Osteocyte (in vitro differentiated cells): ENCODE data around the gene UNC13A. TPM values are rescaled to one million over a fixed set of nuclear protein-coding genes. Genes with fewer than 3 reads are reported as not detected.

ENCODE experiments used
- DNase-seq: peaks from one replicate; pipeline ENCODE4 v3.0.0; 2021; ENCODE audit warnings: mixed read lengths; ENCODE audit not compliant: unreplicated experiment; ENCODE audit errors: extremely low spot score
- H3K27ac Mint-ChIP-seq: one replicate; pipeline ENCODE4 v1.8.0; 2021; ENCODE audit warnings: mild to moderate bottlenecking, mixed read lengths; ENCODE audit not compliant: unreplicated experiment
- H3K27me3 Mint-ChIP-seq: one replicate; pipeline ENCODE4 v1.8.0; 2021; ENCODE audit warnings: mixed read lengths; ENCODE audit not compliant: unreplicated experiment
- H3K36me3 Mint-ChIP-seq: one replicate; pipeline ENCODE4 v1.8.0; 2021; ENCODE audit warnings: mixed read lengths; ENCODE audit not compliant: unreplicated experiment
- H3K4me1 Mint-ChIP-seq: one replicate; pipeline ENCODE4 v1.8.0; 2021; ENCODE audit warnings: mixed read lengths; ENCODE audit not compliant: unreplicated experiment
- H3K4me3 Mint-ChIP-seq: one replicate; pipeline ENCODE4 v1.8.0; 2021; ENCODE audit warnings: mild to moderate bottlenecking, moderate library complexity, mixed read lengths; ENCODE audit not compliant: unreplicated experiment
- H3K9me3 Mint-ChIP-seq: one replicate; pipeline ENCODE4 v1.8.0; 2021; ENCODE audit warnings: mixed read lengths; ENCODE audit not compliant: unreplicated experiment
- long read RNA-seq: library from polyadenylated mRNA; unstranded; transcript quantifications from one replicate; pipeline ENCODE4 v2.0.0, GENCODE V29; 2021
- total RNA-seq: library from RNA; stranded (reverse); gene quantifications from 2 replicates; pipeline ENCODE4 v1.2.1, GENCODE V29; 2021
- TF ChIP-seq, protein P1 (sequence below): fragments of 200-600 bp; sonication (generic); IDR thresholded peaks from 2 replicates; pipeline ENCODE4 v1.5.0; 2021; ENCODE audit warnings: antibody characterized with exemption, mild to moderate bottlenecking, moderate library complexity

Gene UNC13A
- 1.3 and 1.6 TPM in 2 replicates for total RNA-seq
- long read RNA-seq = 0 reads

DNA sequence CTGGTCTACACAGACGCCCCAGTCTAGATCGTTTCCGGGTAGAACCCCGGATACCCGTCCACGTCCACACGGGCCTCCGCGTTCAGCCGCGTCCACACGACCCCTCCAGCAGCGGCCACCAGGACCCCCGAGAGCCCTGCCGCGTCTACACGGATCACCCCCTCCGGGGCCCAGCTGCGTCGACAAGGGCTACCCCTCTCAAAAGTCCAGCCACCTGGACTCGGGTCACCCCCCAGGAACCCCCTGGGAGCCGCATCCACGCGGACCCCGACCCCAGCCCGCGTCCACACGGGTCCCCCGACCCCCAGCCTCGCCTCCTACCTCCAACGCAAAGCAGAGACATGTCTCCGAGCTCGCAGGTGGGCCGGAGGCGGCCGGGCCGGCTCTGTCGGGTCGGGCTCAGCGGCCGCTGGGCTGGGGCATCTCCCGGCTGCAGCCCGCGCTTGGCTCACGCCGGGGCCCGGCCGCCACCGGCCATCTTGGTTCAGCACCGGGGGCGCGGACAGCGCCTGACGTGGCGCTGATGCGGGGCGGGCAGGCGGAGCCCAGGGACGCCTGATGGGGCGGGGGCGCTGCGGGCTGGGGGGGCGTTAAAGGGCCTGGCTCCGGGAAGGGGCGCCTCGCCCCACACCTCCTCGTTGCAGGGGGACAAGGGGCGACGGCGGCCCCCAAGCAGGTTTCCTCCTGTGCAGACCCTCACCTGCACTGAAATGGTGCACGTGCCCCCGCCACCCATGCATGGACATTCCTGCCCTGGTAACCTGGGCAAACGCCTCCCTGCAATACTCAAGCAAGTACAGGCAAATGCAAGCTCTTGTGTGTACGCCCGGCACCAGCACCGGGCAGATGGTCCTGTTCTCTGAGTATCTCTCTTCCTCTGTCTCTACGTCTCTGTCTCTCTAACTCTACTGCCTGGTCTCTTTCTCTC, at the start of gene UNC13A:
Gene UNC13A, minus strand, starts transcription at position 498 of the 928 bp plus-strand sequence. Its CDS starts 155 bp downstream, at position 343.
- no peaks in the 10 kb centered on the region for H3K36me3 Mint-ChIP-seq
- H3K4me1 Mint-ChIP-seq = peaks cover 21% of the 10 kb centered on the region
- H3K27me3 Mint-ChIP-seq = peaks cover 12% of the 10 kb centered on the region
- H3K4me3 Mint-ChIP-seq = peak within 1 kb of the TSS; percentile 69
- H3K9me3 Mint-ChIP-seq = no peaks in the 10 kb centered on the region
- H3K27ac Mint-ChIP-seq = peak within 1 kb of the TSS; percentile 32
- DNase-seq = peak; percentile 90
- TF ChIP-seq, protein P1, sequence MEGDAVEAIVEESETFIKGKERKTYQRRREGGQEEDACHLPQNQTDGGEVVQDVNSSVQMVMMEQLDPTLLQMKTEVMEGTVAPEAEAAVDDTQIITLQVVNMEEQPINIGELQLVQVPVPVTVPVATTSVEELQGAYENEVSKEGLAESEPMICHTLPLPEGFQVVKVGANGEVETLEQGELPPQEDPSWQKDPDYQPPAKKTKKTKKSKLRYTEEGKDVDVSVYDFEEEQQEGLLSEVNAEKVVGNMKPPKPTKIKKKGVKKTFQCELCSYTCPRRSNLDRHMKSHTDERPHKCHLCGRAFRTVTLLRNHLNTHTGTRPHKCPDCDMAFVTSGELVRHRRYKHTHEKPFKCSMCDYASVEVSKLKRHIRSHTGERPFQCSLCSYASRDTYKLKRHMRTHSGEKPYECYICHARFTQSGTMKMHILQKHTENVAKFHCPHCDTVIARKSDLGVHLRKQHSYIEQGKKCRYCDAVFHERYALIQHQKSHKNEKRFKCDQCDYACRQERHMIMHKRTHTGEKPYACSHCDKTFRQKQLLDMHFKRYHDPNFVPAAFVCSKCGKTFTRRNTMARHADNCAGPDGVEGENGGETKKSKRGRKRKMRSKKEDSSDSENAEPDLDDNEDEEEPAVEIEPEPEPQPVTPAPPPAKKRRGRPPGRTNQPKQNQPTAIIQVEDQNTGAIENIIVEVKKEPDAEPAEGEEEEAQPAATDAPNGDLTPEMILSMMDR = no peak

DNA sequence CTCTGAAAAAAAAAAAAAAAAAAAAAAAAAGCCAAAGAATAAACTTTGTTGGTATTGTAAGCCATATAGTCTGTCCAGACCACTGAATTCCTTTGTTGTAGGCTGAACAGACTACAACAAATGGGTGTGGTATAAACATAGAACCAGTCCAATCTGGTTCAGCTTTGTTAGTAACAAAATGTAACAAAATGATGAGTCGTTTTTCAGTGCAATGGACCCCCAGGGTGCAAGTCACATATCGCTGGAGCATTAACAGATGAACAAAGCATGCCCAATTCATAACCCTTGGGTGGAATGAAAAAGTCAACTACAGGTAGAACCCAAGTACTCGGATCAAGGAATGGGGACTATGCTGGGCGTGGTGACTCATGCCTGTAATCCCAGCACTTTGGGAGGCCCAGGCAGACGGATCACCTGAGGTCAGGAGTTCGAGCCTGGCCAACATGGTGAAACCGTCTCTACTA, 49.6 kb upstream of the UNC13A start:
- H3K36me3 Mint-ChIP-seq = peaks cover 11% of the 10 kb centered on the region
- no peaks in the 10 kb centered on the region for H3K4me1 Mint-ChIP-seq
- H3K4me3 Mint-ChIP-seq = no peak overlapping the region
- no peaks in the 10 kb centered on the region for H3K27me3 Mint-ChIP-seq
- DNase-seq = no peak
- TF ChIP-seq, protein P1 = no peak
- H3K9me3 Mint-ChIP-seq = no peaks in the 10 kb centered on the region
- no peak overlapping the region for H3K27ac Mint-ChIP-seq

DNA sequence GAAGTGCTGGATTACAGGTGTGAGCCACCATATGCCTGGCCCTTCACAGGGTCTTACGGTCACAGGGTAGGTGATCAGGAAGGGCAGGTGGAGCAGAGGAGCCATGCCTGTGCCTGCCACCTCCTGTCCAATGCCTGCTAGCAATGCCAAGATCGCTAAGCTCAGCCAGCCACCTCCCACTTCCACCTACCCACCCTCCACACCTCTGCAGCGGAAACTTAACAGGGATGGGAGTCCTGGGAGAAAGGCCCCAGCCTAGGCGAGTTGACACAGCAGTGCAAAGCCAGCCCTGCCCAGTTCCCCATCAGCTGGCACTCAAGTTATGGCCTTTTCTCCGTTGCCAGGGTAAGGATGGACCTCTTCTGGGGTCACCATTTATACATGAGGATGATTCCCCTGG, 47.3 kb upstream of the UNC13A start:
- peaks cover 27% of the 10 kb centered on the region for H3K36me3 Mint-ChIP-seq
- H3K4me3 Mint-ChIP-seq = no peak overlapping the region
- H3K9me3 Mint-ChIP-seq = no peaks in the 10 kb centered on the region
- H3K27ac Mint-ChIP-seq = no peak overlapping the region
- H3K4me1 Mint-ChIP-seq = no peaks in the 10 kb centered on the region
- no peaks in the 10 kb centered on the region for H3K27me3 Mint-ChIP-seq
- no peak for DNase-seq
- TF ChIP-seq, protein P1 = no peak

DNA sequence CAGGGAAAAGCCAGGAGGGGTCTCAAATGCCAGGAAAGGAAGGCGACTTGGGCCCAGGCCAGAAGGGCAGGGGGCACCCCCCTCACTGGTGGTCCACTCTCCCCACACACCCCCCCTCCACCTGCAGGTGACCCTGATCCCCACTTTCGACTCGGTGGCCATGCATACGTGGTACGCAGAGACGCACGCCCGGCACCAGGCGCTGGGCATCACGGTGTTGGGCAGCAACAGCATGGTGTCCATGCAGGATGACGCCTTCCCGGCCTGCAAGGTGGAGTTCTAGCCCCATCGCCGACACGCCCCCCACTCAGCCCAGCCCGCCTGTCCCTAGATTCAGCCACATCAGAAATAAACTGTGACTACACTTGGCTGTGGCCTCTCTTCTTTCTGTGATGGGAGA, 46.0 kb upstream of the UNC13A start:
- Mint-ChIP-seq H3K36me3 (peaks cover 32% of the 10 kb centered on the region), H3K4me3 (no peak overlapping the region), H3K9me3 (no peaks in the 10 kb centered on the region), H3K27ac (no peak overlapping the region), H3K27me3 (no peaks in the 10 kb centered on the region), H3K4me1 (no peaks in the 10 kb centered on the region)
- TF ChIP-seq, protein P1 = no peak
- no peak for DNase-seq

DNA sequence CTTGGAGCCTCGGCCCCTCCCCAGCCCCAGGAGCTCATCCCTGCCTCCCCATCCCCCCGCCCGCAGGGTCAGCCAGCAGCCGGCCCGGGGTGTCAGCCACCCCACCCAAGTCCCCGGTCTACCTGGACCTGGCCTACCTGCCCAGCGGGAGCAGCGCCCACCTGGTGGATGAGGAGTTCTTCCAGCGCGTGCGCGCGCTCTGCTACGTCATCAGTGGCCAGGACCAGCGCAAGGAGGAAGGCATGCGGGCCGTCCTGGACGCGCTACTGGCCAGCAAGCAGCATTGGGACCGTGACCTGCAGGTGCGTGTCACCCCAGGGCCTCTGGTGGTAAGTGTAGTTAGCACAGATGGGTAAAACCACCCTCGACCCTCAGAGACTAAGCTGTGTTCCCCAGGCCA, 45.0 kb upstream of the UNC13A start:
- H3K36me3 Mint-ChIP-seq = peaks cover 32% of the 10 kb centered on the region
- TF ChIP-seq, protein P1 = no peak
- no peak for DNase-seq
- H3K9me3 Mint-ChIP-seq = no peaks in the 10 kb centered on the region
- no peaks in the 10 kb centered on the region for H3K4me1 Mint-ChIP-seq
- H3K27ac Mint-ChIP-seq = no peak overlapping the region
- H3K27me3 Mint-ChIP-seq = no peaks in the 10 kb centered on the region
- H3K4me3 Mint-ChIP-seq = no peak overlapping the region
